ENCODE measurements around the gene FBH1. TPM values are rescaled to one million over a fixed set of nuclear protein-coding genes. Genes with fewer than 3 reads are reported as not detected.

The FBH1 gene
- total RNA-seq, 1 experiment from 2014 or later: 84.0 TPM

DNA sequence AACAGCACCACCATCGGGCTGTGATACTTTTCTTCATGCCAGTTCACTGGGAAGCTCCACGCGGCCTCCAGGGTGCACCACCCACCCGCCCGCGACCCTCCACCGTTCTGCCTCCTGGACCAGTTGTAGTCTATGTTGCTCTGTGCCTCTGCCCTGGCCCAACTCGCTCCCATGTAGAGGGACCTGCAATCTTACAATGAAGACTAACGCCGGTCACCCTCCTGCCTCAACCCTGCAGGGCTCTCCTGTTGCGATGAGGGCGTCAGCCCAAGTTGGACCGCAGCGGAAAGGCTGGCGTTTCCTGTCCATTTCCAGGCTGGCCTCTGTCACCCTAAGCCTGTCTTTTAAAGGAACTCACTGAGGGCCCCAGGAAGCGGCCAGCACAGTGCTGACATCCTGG is 52.4 kb downstream of the FBH1 start:
- ChIA-PET CTCF (no interaction called here), POLR2A (ENCODE audit: low non-redundant PET) (no interaction called here)
- Histone ChIP-seq H3K36me3 (ENCODE audit: insufficient read depth, low read length, poor library complexity, severe bottlenecking) (no peaks in the 10 kb centered on the region), H3K4me3 (ENCODE audit: low read depth, low read length, poor library complexity, severe bottlenecking) (no peak overlapping the region), H3K27me3 (replicated peaks; ENCODE audit: insufficient read depth, low read depth, low read length, poor library complexity) (no peaks in the 10 kb centered on the region), H3K27ac (ENCODE audit: low read depth, low read length, poor library complexity, severe bottlenecking) (no peak overlapping the region), H3K9me3 (ENCODE audit: low read depth, low read length, poor library complexity, severe bottlenecking) (no peaks in the 10 kb centered on the region), H3K4me1 (ENCODE audit: insufficient read depth, low read length, poor library complexity, severe bottlenecking) (no peaks in the 10 kb centered on the region)
- no peak for DNase-seq (ENCODE audit: low spot score)
- TF ChIP-seq EZH2 (IDR thresholded peaks at IDR 0.05; ENCODE audit: borderline replicate concordance, low read depth, low read length, poor library complexity, severe bottlenecking): no peak
- no TSS peak for BruUV-seq (replicated peaks)
- intact Hi-C loops (cut with micrococcal nuclease; ENCODE audit: unreplicated experiment): no loop called here

DNA sequence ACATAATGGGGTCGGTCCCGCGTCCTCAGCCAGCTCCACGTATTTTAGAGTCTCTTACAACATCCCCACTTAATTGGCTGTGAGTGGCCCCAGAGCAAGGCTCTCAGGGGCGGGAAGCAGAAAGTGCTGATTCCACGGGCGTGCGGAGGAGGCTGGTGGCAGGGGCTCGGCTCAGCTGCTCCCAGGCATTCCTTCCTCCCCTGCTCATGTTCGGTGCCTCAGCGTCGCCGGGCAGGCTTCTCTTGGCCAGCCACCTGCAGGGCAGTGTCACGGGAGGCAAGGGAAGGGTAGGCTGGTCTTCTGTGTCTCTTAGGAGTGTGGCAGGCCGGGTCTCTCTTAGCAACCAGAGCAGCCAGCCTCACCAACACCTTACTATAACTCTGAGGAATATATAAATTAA is 53.5 kb downstream of the FBH1 start:
- CTCF ChIA-PET: no interaction called here
- Histone ChIP-seq H3K9me3 (ENCODE audit: low read depth, low read length, poor library complexity, severe bottlenecking) (no peaks in the 10 kb centered on the region), H3K36me3 (ENCODE audit: insufficient read depth, low read length, poor library complexity, severe bottlenecking) (no peaks in the 10 kb centered on the region), H3K27ac (ENCODE audit: low read depth, low read length, poor library complexity, severe bottlenecking) (no peak overlapping the region), H3K4me1 (ENCODE audit: insufficient read depth, low read length, poor library complexity, severe bottlenecking) (no peaks in the 10 kb centered on the region), H3K4me3 (ENCODE audit: low read depth, low read length, poor library complexity, severe bottlenecking) (no peak overlapping the region), H3K27me3 (replicated peaks; ENCODE audit: insufficient read depth, low read depth, low read length, poor library complexity) (no peaks in the 10 kb centered on the region)
- no TSS peak for BruUV-seq (replicated peaks)
- DNase-seq (ENCODE audit: low spot score): no peak
- no peak for TF ChIP-seq EZH2 (IDR thresholded peaks at IDR 0.05; ENCODE audit: borderline replicate concordance, low read depth, low read length, poor library complexity, severe bottlenecking)
- TF ChIP-seq, protein P1, sequence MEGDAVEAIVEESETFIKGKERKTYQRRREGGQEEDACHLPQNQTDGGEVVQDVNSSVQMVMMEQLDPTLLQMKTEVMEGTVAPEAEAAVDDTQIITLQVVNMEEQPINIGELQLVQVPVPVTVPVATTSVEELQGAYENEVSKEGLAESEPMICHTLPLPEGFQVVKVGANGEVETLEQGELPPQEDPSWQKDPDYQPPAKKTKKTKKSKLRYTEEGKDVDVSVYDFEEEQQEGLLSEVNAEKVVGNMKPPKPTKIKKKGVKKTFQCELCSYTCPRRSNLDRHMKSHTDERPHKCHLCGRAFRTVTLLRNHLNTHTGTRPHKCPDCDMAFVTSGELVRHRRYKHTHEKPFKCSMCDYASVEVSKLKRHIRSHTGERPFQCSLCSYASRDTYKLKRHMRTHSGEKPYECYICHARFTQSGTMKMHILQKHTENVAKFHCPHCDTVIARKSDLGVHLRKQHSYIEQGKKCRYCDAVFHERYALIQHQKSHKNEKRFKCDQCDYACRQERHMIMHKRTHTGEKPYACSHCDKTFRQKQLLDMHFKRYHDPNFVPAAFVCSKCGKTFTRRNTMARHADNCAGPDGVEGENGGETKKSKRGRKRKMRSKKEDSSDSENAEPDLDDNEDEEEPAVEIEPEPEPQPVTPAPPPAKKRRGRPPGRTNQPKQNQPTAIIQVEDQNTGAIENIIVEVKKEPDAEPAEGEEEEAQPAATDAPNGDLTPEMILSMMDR (conservative IDR thresholded peaks at IDR 0.05; ENCODE audit: low read depth, low read length): no peak
- intact Hi-C loops (cut with micrococcal nuclease; ENCODE audit: unreplicated experiment): no loop called here
- POLR2A ChIA-PET (ENCODE audit: low non-redundant PET): no interaction called here

DNA sequence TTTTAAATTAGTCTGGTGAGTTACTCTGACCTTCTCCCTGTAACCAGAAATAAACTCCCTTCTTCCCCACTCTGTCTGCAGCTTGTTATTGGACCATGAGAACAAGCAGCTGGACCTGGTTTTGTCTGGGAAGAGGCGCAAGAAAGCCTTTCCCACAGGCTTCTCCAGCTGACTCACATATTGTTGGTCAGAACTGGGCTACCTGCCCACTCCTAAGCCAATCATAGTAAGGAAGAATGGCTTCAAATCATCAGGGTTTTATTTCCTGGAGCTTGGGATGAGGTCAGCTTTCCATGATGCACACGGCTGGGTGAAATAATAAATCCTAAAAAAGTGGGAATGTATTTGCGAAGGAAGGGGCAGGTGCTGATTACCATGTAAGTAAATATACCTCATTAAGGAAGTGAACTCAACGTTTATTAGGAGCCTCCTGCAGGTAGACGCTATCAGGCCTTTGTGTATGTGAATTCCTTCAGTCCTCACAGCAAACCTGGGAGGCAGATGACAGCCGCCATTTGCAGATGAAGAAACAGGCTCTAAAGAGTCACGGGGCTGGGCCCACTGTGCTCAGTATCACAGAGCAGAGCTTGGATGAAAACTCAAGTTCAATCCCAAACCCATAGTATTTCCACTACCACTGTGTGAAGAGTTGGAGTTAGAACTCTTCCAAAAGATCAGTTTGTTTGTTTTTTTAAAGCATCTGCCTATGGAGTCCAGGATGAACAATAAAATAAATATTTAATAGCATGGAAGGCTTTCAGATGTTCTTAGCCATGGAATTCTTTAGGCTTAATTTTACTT is 54.5 kb downstream of the FBH1 start:
- H3K4me1 ChIP-seq (ENCODE audit: insufficient read depth, low read length, poor library complexity, severe bottlenecking): no peaks in the 10 kb centered on the region
- ChIA-PET POLR2A (ENCODE audit: low non-redundant PET) (no interaction called here), CTCF (no interaction called here)
- intact Hi-C loops (cut with micrococcal nuclease; ENCODE audit: unreplicated experiment): loop anchor here (5.0 kb wide), 2 partner anchors 68 to 143 kb away; partner anchors contain the start of gene RBM17
- no peak overlapping the region for H3K4me3 ChIP-seq (ENCODE audit: low read depth, low read length, poor library complexity, severe bottlenecking)
- H3K27me3 ChIP-seq (replicated peaks; ENCODE audit: insufficient read depth, low read depth, low read length, poor library complexity): no peaks in the 10 kb centered on the region
- no peak for DNase-seq (ENCODE audit: low spot score)
- no peak overlapping the region for H3K27ac ChIP-seq (ENCODE audit: low read depth, low read length, poor library complexity, severe bottlenecking)
- TF ChIP-seq EZH2 (IDR thresholded peaks at IDR 0.05; ENCODE audit: borderline replicate concordance, low read depth, low read length, poor library complexity, severe bottlenecking): no peak
- TF ChIP-seq, protein P1 (conservative IDR thresholded peaks at IDR 0.05; ENCODE audit: low read depth, low read length): no peak
- H3K9me3 ChIP-seq (ENCODE audit: low read depth, low read length, poor library complexity, severe bottlenecking): no peaks in the 10 kb centered on the region
- H3K36me3 ChIP-seq (ENCODE audit: insufficient read depth, low read length, poor library complexity, severe bottlenecking): no peaks in the 10 kb centered on the region
- no TSS peak for BruUV-seq (replicated peaks)

DNA sequence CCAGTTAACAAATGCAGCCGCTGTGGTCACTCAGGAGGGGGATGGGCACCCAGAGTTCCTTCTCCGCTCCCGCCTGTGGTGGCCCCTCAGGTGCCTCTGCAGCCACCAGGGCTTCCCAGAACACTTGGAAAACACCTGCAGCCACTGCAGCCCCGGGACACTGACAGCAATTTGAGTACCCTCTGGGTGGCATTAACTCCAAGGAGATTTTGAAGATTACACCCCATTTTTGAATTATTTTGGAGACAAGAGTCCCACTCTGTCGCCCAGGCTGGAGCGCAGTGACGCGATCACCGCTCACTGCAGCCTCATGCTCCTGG is 55.1 kb downstream of the FBH1 start:
- Histone ChIP-seq H3K4me3 (ENCODE audit: low read depth, low read length, poor library complexity, severe bottlenecking) (no peak overlapping the region), H3K4me1 (ENCODE audit: insufficient read depth, low read length, poor library complexity, severe bottlenecking) (no peaks in the 10 kb centered on the region), H3K36me3 (ENCODE audit: insufficient read depth, low read length, poor library complexity, severe bottlenecking) (no peaks in the 10 kb centered on the region), H3K27me3 (replicated peaks; ENCODE audit: insufficient read depth, low read depth, low read length, poor library complexity) (no peaks in the 10 kb centered on the region), H3K27ac (ENCODE audit: low read depth, low read length, poor library complexity, severe bottlenecking) (no peak overlapping the region), H3K9me3 (ENCODE audit: low read depth, low read length, poor library complexity, severe bottlenecking) (no peaks in the 10 kb centered on the region)
- POLR2A ChIA-PET (ENCODE audit: low non-redundant PET): no interaction called here
- BruUV-seq (replicated peaks): no TSS peak
- CTCF ChIA-PET: no interaction called here
- TF ChIP-seq, protein P1 (conservative IDR thresholded peaks at IDR 0.05; ENCODE audit: low read depth, low read length): no peak
- TF ChIP-seq EZH2 (IDR thresholded peaks at IDR 0.05; ENCODE audit: borderline replicate concordance, low read depth, low read length, poor library complexity, severe bottlenecking): no peak
- no peak for DNase-seq (ENCODE audit: low spot score)
- intact Hi-C loops (cut with micrococcal nuclease; ENCODE audit: unreplicated experiment): loop anchor here (5.0 kb wide), 2 partner anchors 67 to 142 kb away; partner anchors contain the start of gene RBM17
